Stimulated activated CD4-positive, alpha-beta T cell treated with anti-CD3 and anti-CD28 coated beads, Interleukin-12 subunit alpha, Interleukin-12 subunit beta, amount 100 ng/mL, for 48 hours (primary cell): ENCODE measurements around the gene ROMO1.
"Not testable (repeated sequence)": the region's sequence is repeated elsewhere in the genome, so short reads cannot be mapped to it uniquely, and the experiment has no call there.

Experiments used
- DNase-seq, 3 donors: peaks; one replicate each; pipeline ENCODE4 v3.0.0-alpha.2; 2020; ENCODE audit warnings: low read depth in 2 of 3, low spot score in 1 of 3

ROMO1 gene

GRCh38 chr20:35729836-35730582, 30.8 kb downstream of the ROMO1 start:
- no peak for DNase-seq

DNA sequence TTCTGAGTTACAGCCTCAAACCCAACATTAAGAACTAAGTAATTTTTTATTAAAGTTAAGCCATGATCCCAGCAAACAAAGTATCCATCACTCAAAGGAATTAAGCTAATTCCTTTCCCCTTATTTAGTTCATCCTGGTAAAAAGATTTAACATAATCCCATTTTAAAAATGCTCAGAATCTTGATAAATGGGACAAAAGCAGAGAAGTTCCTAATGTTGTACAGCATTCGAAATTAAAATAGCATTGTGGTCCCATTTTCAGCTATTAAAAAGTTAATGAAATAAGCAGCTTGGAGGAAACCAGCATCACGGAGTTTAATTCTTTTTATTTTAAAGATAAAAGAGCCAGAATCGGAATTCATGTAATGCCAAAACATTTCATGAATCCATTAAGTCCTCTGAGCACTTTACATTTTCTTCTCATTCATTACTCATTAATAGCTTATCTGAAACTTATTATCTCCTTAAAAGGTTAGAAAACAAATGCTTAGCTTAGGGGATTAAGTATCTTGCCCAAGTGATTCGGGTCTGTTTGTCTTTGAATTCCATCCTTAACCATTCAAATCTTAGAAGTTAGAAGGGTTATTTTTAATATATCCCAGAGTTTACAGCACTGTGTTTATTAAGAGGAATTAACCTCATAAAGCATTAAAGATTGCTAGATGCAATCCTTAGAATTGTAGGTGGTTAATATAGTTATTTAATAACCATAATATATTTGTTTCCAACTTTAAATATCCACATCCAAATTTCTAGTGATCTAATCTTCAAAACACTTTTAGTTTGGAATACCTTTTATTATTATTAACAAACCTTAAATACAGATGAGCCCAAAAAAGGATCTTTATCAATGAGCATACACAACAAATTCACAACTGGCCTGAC, 31.6 kb downstream of the ROMO1 start:
- DNase-seq, result no peak

DNA sequence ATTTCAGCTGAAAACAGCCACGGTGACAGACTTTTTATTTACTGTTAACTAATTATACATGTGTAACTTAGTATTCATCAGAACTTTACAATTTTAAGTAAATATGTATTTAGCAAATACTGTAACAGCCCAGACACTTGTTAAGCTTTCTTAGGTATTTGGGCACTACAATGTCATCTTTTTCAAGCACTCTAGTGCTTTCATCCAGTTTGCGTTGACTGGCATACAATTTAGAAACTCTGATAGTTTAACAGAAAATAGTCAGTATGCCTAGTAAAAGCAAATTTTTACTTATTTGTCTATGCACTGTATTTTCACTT, 32.2 kb downstream of the ROMO1 start:
- DNase-seq, result no peak

DNA sequence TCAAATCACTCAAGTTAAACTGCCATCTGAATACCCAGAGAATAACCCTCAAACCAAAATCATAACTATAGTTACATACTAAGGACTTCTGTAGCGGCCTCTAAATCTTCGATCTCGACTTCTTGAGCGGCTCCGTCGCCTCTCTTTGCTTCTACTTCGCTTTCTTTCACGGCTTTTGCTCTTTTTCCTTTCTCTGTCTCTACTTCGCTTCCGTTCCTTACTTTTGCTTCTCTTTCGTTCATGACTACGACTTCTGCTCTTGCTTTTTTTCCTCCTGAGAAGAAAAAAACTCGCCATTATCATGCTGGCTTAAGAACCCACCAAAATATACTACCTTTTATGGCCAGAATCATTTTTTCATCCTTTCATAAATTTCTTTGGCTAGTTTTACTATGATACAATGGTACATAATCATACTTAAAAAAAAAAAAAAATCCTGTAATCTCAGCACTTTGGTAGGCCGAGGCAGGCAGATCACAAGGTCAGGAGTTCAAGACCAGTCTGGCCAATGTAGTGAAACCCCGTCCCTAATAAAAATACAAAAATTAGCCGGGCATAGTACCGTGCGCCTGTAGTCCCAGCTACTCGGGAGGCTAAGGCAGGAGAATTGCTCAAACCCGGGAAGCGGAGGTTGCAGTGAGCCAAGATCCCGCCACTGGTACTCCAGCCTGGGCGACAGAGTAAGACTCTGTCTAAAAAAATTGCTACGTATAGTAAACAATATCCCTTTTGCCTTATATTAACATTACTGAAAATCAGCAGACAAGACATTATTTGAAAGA, 32.8 kb downstream of the ROMO1 start:
- DNase-seq, result no peak

GRCh38 chr20:35732644-35732982, 33.4 kb downstream of the ROMO1 start:
- no peak for DNase-seq

GRCh38 chr20:35734374-35734773, 35.2 kb downstream of the ROMO1 start:
- no peak for DNase-seq

- no peak for DNase-seq
Measured at GRCh38 chr20:35734777-35735649, 35.8 kb downstream of the ROMO1 start.

- DNase-seq, result no peak
Measured at GRCh38 chr20:35735826-35736470, 36.7 kb downstream of the ROMO1 start.

GRCh38 chr20:35737865-35738333, 38.7 kb downstream of the ROMO1 start:
- DNase-seq, result no peak

DNA sequence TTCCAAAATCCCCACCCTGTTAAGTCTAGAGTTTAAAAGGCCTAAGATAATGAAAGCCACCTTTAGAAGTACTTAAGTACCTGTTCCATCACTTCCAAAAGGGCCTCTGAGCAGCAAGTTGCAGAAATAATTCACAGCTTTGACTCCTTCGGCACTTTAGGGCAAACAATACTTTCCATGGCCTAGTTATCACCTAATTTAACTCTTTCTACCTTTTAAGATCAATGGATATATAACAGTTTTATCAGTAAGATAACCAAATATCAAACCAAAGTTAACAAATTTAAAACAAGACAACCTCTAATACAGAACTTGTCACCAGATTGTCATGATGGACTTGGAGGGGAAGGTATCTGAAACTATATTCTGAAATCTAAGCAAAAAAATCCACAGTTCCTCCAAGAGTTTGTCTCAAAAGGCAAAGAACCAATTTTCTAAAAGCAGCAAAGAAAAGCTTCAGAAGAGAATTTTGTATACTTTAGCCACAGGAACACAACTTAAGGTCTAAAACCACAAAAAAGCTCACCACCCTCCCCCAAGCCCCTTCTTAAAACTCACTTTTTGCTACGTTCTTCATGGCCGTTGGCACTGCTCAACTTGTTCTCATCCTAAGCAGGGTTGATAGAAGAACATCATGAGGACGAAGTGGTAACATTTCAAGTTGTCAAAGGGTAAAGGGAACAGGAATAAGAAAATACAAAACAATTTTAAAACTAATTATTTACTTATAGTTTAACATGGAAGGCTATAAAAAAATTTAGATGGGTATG, 39.4 kb downstream of the ROMO1 start:
- no peak for DNase-seq

- no peak for DNase-seq
Measured at GRCh38 chr20:35739294-35740163, 40.3 kb downstream of the ROMO1 start.

DNA sequence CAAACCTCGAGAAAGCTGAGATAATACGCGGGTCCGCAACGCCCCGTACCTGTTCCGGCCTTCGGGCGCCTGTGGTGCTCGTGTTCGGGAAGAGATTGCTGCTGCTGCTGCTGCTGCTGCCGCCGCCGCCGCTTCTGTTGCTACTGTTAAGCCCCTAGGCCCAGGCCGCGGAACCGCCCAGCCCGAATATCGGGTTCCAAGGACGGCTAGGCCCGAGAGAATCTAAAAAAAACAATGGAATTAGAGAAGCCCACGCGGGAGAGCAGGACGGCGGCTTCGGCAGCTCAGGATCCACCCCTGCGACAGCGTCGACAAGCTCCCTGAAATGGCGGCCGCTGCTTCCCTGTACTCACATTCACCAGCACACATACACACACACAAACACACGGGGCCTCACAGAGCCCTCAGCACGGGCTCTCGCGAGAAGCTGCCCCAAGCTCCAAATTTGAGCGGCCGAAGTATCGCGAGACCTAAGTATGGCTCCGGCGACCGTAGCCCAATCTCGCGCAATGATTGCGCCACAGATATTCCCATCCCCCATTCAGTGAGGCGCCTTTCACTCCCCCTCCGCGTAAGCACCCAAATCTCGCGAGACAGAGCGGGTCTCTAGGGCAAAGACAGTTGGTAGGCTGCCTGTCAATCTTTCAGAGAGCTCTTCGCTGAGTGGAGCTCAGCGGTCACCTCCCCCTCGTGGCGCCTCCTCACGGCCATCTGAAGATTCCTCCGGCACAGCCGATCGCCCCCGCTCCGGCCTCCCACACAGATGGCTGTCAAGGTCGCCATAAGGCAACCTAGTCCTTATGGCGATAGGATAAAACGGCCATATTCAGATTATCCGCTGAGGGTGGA, 42.9 kb downstream of the ROMO1 start, which contains the start of gene RBM39:
TSS of gene RBM39 (minus strand) at position 369 of the 849 bp plus-strand sequence. CDS start 1,386 bp downstream, outside the sequence.
- peak; percentile 99 to 100 (median 99) for DNase-seq

- DNase-seq, result no peak
Measured at GRCh38 chr20:35742741-35743523, 43.7 kb downstream of the ROMO1 start.

- DNase-seq, result no peak
Measured at GRCh38 chr20:35743693-35744491, 44.7 kb downstream of the ROMO1 start.

DNA sequence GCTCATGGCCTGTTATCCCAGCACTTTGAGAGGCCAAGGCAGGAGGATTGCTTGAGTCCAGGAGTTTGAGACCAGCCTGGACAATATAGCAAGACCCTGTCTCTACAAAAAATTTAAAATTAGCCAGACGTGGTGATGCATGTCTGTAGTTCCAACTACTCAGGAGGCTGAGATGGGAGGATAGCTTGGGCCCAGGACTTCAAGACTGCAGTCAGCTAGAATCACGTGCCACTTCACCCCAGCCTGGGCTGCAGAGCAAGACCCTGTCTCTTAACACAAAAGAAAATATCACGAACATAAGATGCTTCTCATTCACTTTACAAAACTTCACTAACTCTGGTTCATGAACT, 45.3 kb downstream of the ROMO1 start:
- DNase-seq, result not testable (repeated sequence)
